Mesodermal cell (in vitro differentiated cells): Measurements from ENCODE around the gene ASB18.

Experiments used
- H3K27ac ChIP-seq: 2 replicates; pipeline ENCODE4 v1.7.0; 2013; ENCODE audit warnings: mild to moderate bottlenecking, low read depth, low read length, moderate library complexity; ENCODE audit not compliant: severe bottlenecking
- H3K36me3 ChIP-seq: 2 replicates; pipeline ENCODE4 v1.7.1; 2013; ENCODE audit warnings: mild to moderate bottlenecking, low read length, moderate library complexity; ENCODE audit not compliant: control insufficient read depth, insufficient read depth
- H3K4me1 ChIP-seq: one replicate; pipeline ENCODE4 v1.7.1; 2013; ENCODE audit warnings: mild to moderate bottlenecking, low read length; ENCODE audit not compliant: insufficient read depth, control insufficient read depth, poor library complexity, severe bottlenecking
- H3K4me3 ChIP-seq: 2 replicates; pipeline ENCODE4 v1.7.0; 2013; ENCODE audit warnings: low read length, control low read depth, mild to moderate bottlenecking; ENCODE audit not compliant: insufficient read depth, poor library complexity, severe bottlenecking; ENCODE audit errors: extremely low read depth
- H3K9me3 ChIP-seq: 2 replicates; pipeline ENCODE4 v1.7.1; 2013; ENCODE audit warnings: mild to moderate bottlenecking, low read length, moderate library complexity; ENCODE audit not compliant: control insufficient read depth
- WGBS, 2 experiments: methylation state at CpG; one replicate each; pipeline ENCODE4 v1.1.5; 2013; ENCODE audit warnings: missing lambda C conversion rate in 2 of 2; ENCODE audit not compliant: insufficient coverage in 2 of 2; 5-methylcytosine and 5-hydroxymethylcytosine counted together

Gene ASB18

GRCh38 chr2:236184701-236185100 is 79.5 kb downstream of the ASB18 start:
- Histone ChIP-seq H3K4me3 (no peak overlapping the region), H3K9me3 (peaks cover 16% of the 10 kb centered on the region), H3K27ac (no peak overlapping the region), H3K36me3 (no peaks in the 10 kb centered on the region), H3K4me1 (peaks cover 7% of the 10 kb centered on the region)
- 83 to 95% methylated on average over 4 of the region's 4 CpGs for WGBS, 2 experiments

GRCh38 chr2:236180831-236181453 is 83.3 kb downstream of the ASB18 start:
- Histone ChIP-seq H3K4me3 (no peak overlapping the region), H3K27ac (no peak overlapping the region), H3K9me3 (peaks cover 16% of the 10 kb centered on the region), H3K36me3 (no peaks in the 10 kb centered on the region), H3K4me1 (peaks cover 10% of the 10 kb centered on the region)
- 100% methylated on average over 1 of the region's 9 CpGs for WGBS, 2 experiments

- 0 to 20% methylated on average over 1 of the region's 12 CpGs for WGBS, 2 experiments
These were observed 84.0 kb downstream of the ASB18 start for GRCh38 chr2:236180076-236180816.

DNA sequence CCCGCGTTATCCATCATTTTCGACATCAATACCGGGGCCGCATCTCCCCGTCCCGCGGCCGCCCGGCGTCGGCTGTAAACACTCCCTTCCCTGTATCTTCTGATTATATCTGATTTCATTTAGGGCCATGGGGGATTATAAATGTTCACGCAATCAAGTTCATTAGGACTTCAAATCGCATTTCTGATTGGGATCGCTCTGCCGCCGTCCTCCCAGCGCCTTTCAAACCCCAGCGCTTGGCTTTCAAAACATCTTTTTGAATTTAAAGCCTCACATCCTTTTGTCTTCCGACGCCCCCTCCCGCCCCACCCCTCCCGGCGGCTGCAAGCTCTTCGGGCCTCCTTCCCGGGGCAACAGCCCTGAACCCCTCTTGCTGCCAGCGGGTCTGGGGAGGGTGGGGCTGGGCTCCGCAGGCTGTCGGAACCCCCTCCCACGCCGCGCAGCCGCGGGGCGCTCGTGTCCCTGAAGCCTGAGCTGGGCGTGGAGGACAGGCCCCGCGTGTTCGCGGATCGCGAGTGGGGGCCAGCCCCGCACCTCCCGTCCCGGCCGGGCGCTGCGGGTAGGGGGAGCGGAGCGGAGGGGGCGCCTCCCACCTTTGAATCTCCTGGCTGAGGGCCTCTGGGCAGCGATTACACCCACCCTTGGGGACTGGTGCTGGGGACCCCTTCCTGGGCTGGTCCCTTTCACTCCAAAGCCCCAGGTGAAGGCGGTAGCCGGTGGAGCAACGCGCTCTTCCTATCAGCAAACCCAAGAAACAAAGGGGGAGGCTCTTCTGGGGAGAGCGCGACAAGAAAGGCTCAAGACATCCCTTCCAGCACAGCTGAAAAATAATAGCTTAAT is 84.8 kb downstream of the ASB18 start:
- peaks cover 25% of the 10 kb centered on the region for H3K4me1 ChIP-seq
- WGBS, 2 experiments: 4 to 7% methylated on average over 31 to 40 of the region's 59 CpGs
- H3K4me3 ChIP-seq: peak overlapping the region; percentile 29
- peak overlapping the region; percentile 78 for H3K27ac ChIP-seq
- H3K9me3 ChIP-seq: peaks cover 4% of the 10 kb centered on the region
- H3K36me3 ChIP-seq: no peaks in the 10 kb centered on the region

More at GRCh38 chr2:236180076-236180816, 84.0 kb downstream of the ASB18 start:
- no peak overlapping the region for H3K4me3 ChIP-seq
- no peaks in the 10 kb centered on the region for H3K36me3 ChIP-seq
- H3K27ac ChIP-seq: peak overlapping the region; percentile 78
- H3K4me1 ChIP-seq: peaks cover 17% of the 10 kb centered on the region
- peaks cover 12% of the 10 kb centered on the region for H3K9me3 ChIP-seq

GRCh38 chr2:236178890-236179235 is 85.3 kb downstream of the ASB18 start:
- H3K36me3 ChIP-seq: no peaks in the 10 kb centered on the region
- H3K9me3 ChIP-seq: no peaks in the 10 kb centered on the region
- peak overlapping the region; percentile 47 for H3K27ac ChIP-seq
- H3K4me1 ChIP-seq: peaks cover 31% of the 10 kb centered on the region
- 6 to 8% methylated on average over 8 to 9 of the region's 15 CpGs for WGBS, 2 experiments
- peak overlapping the region; percentile 29 for H3K4me3 ChIP-seq

DNA sequence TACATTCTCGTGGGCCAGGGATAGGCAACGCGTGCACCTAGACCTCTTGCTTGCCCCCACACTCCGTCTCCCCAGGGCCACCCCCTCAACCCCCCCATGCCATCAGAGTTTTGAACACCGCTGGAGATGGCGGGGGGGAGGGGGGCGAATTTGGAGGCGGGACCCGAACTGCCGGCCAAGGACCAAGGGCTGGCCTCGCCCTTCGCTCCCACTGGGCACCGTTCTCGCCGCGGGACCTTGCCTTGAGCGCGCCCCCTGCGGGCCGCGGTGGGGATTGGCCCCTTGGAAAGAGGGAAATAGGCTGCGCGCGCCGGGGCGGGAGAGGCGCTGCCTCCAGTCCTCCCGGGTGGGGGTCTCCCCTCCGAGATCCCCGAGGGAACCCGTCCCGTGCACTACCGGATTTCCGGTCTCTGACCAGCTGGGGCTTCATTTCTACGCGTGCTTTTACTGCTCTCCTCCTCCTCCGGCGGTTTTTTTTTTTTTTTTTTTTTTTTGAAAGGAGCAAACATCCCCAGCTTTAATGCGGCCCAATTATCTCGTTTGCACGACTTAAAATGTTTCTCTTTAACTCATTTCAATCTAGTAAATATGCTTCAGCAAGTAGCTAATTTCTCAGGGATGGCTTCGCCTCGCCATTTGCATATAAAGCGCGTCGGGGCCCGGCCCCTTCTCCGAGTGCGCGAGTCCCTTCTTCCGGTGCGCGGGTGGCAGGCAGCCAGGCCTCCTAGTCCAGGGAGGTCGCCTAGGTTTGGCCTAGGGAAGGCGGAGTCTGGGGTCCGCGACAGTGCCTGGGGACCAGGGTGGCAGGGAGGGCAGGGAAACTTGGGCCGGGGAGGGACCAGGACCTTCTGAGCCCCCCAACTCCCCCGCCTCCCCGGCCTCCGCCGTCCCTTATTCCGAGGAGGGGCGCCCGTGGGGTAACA is 86.0 kb downstream of the ASB18 start:
- 1 to 2% methylated on average over 20 to 45 of the region's 65 CpGs for WGBS, 2 experiments
- H3K4me3 ChIP-seq: peak overlapping the region; percentile 29
- H3K36me3 ChIP-seq: no peaks in the 10 kb centered on the region
- H3K9me3 ChIP-seq: no peaks in the 10 kb centered on the region
- peaks cover 37% of the 10 kb centered on the region for H3K4me1 ChIP-seq
- peak overlapping the region; percentile 47 for H3K27ac ChIP-seq

- Histone ChIP-seq H3K4me3 (peak overlapping the region; percentile 29), H3K27ac (no peak overlapping the region), H3K36me3 (no peaks in the 10 kb centered on the region), H3K4me1 (peaks cover 41% of the 10 kb centered on the region), H3K9me3 (no peaks in the 10 kb centered on the region)
- WGBS, 2 experiments: 65 to 75% methylated on average over 16 to 17 of the region's 20 CpGs
These were observed 86.6 kb downstream of the ASB18 start for GRCh38 chr2:236177604-236177966.

DNA sequence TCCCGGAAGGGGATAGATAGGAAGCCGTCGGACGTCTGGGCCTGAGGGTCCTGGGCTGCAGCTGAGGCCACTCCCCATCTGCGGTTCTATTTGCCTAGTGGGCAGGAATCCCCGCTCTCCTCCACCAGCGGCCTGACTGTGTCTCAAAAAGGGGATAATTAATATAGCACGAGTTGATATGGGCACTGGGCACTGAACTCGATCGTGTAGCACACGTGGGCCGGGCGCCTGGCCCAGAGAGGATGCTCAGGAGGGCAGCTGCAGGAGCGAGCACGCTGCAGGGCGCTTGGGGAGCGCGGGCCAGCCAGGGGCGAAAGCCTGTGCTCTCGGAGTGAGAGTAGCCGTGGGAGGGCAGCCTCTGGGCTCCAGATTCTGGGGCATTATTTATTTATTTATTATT is 87.3 kb downstream of the ASB18 start:
- Histone ChIP-seq H3K27ac (no peak overlapping the region), H3K36me3 (no peaks in the 10 kb centered on the region), H3K9me3 (no peaks in the 10 kb centered on the region), H3K4me3 (no peak overlapping the region), H3K4me1 (peaks cover 47% of the 10 kb centered on the region)
- 86 to 91% methylated on average over 14 to 18 of the region's 21 CpGs for WGBS, 2 experiments

DNA sequence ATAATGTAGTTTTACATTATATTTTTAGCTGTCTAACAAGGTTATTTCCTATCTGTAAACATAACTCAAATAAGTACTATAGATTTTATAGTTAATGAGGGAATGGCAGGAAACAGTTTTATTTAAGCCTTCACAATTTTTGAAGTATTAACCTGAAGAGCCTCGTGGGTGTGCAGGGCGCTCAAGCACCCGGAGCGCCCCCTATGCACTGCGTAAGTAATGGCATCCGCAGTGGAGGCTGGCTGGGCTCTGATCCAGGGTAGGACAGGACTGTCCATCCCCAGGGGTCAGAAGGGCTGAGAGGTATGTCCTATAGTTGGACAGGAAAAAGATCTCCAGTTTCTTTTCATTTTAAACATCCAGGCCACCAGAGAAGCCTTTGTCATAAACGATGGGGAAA is 87.8 kb downstream of the ASB18 start:
- H3K4me3 ChIP-seq: no peak overlapping the region
- no peaks in the 10 kb centered on the region for H3K9me3 ChIP-seq
- H3K27ac ChIP-seq: no peak overlapping the region
- peaks cover 52% of the 10 kb centered on the region for H3K4me1 ChIP-seq
- H3K36me3 ChIP-seq: no peaks in the 10 kb centered on the region
- 27 to 44% methylated on average over 7 of the region's 7 CpGs for WGBS, 2 experiments

DNA sequence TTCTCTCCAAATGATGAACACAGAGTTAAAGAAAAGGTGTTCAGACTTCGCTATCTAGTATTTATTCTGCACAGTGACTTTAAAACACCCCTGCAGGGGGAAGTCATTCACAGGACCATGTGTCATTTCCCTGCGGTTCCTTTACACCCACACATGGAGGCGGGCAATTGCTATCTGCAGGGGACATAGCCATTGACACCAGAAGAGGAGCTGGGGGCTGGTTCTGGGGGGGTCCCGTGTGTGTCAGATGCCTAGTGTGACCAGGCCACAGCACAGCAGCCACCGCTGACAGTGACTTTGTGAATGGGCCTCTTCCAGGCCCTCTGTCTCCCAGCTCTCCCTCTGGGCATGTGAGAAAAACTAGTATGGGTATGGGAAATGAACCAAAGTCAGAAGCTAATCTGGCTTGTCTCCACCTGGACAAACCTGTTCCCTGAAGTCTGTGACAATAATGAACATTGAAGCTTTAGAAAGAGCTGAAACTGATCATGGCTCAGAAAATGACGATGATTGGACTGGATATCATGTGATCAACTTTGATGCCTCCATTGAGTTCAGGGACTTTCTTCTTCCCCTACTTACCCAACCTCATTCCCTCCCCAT is 88.6 kb downstream of the ASB18 start:
- Histone ChIP-seq H3K9me3 (no peaks in the 10 kb centered on the region), H3K36me3 (no peaks in the 10 kb centered on the region), H3K27ac (no peak overlapping the region), H3K4me1 (peaks cover 55% of the 10 kb centered on the region), H3K4me3 (no peak overlapping the region)
- WGBS, 2 experiments: 0 to 31% methylated on average over 1 to 3 of the region's 6 CpGs
